HepG2 (cell line): ENCODE data around the gene CDT1. TPM values are rescaled to one million over a fixed set of nuclear protein-coding genes. Genes with fewer than 3 reads are reported as not detected.

ENCODE experiments used
- CBX5 ChIP-seq: sonication (generic); formaldehyde crosslinking; IDR thresholded peaks from 2 replicates; pipeline ENCODE4 v1.4.0; 2020; ENCODE audit warnings: missing genetic modification reagents, borderline replicate concordance
- GPBP1L1 ChIP-seq: sonication (generic); formaldehyde crosslinking; IDR thresholded peaks from 2 replicates; pipeline ENCODE4 v1.5.0; 2020; ENCODE audit warnings: mild to moderate bottlenecking, missing genetic modification reagents
- MIER2 ChIP-seq: IDR thresholded peaks from 2 replicates; pipeline ENCODE4 v1.6.1; 2016; ENCODE audit warnings: missing biosample characterization, missing genetic modification reagents
- NFKB2 ChIP-seq: sonication (generic); formaldehyde crosslinking; IDR thresholded peaks from 2 replicates; pipeline ENCODE4 v1.4.0; 2020; ENCODE audit warnings: missing genetic modification reagents, borderline replicate concordance
- SOX6 ChIP-seq, 2 experiments: fragments of 450-650 bp in 1 of 2; sonication (generic) in 1 of 2; formaldehyde crosslinking in 1 of 2; IDR thresholded peaks; 2 replicates each; pipeline versions ENCODE4 v1.4.0 to v1.6.1; 2017 to 2020; ENCODE audit warnings: antibody characterized with exemption in 1 of 2, mild to moderate bottlenecking in 1 of 2, missing genetic modification reagents in 1 of 2
- TEF ChIP-seq: sonication (generic); formaldehyde crosslinking; IDR thresholded peaks from 2 replicates; pipeline ENCODE4 v1.5.0; 2020; ENCODE audit warnings: missing genetic modification reagents
- TOPORS ChIP-seq: sonication (generic); formaldehyde crosslinking; IDR thresholded peaks from 2 replicates; pipeline ENCODE4 v1.8.0; 2023; ENCODE audit warnings: mild to moderate bottlenecking, missing genetic modification reagents
- ZBTB46 ChIP-seq: sonication (generic); formaldehyde crosslinking; IDR thresholded peaks from 2 replicates; pipeline ENCODE4 v1.4.0; 2020; ENCODE audit warnings: mild to moderate bottlenecking, missing genetic modification reagents, borderline replicate concordance
- ZFP41 ChIP-seq: sonication (generic); formaldehyde crosslinking; IDR thresholded peaks from 2 replicates; pipeline ENCODE4 v1.4.0; 2020; ENCODE audit warnings: mild to moderate bottlenecking, missing genetic modification reagents, borderline replicate concordance
- ZKSCAN8 ChIP-seq: IDR thresholded peaks from 2 replicates; pipeline ENCODE4 v1.6.1; 2016; ENCODE audit warnings: borderline replicate concordance, missing genetic modification reagents, missing compliant biosample characterization
- ZNF30 ChIP-seq: sonication (generic); formaldehyde crosslinking; IDR thresholded peaks from 2 replicates; pipeline ENCODE4 v1.5.0; 2020; ENCODE audit warnings: mild to moderate bottlenecking, missing genetic modification reagents
- ZNF557 ChIP-seq: sonication (generic); formaldehyde crosslinking; IDR thresholded peaks from 2 replicates; pipeline ENCODE4 v1.4.0; 2020; ENCODE audit warnings: missing genetic modification reagents
- ZSCAN20 ChIP-seq: sonication (generic); formaldehyde crosslinking; IDR thresholded peaks from 2 replicates; pipeline ENCODE4 v1.4.0; 2020; ENCODE audit warnings: missing genetic modification reagents, mild to moderate bottlenecking, borderline replicate concordance
- polyA plus RNA-seq, 8 experiments: library from polyadenylated mRNA; depleted of rRNA in 3 of 8; stranded (reverse) in 7 of 8; unstranded in 1 of 8; fragments of >200 nt; fragmentation: Illumina TruSeq in 4 of 8; extraction: Trizol in 4 of 8; gene quantifications; 2 replicates each; pipeline versions ENCODE4 v1.2.1 to v1.2.3, GENCODE V29; 2011 to 2016; ENCODE audit warnings: low read depth in 4 of 8, missing spikeins in 1 of 8, mixed read lengths in 1 of 8; ENCODE audit not compliant: insufficient read depth in 1 of 8
- total RNA-seq, 5 experiments: library from RNA; depleted of rRNA; stranded (reverse); fragments of >200 nt; fragmentation: Illumina TruSeq; extraction: Trizol; gene quantifications; 2 replicates each; pipeline ENCODE4 v1.2.3, GENCODE V29; 2016; ENCODE audit warnings: low read depth in 1 of 5
- TF ChIP-seq, protein P1 (sequence below): sonication (generic); formaldehyde crosslinking; IDR thresholded peaks from 2 replicates; pipeline ENCODE4 v1.9.0; 2021; ENCODE audit warnings: missing genetic modification reagents, borderline replicate concordance
- TF ChIP-seq, protein P2 (sequence below): sonication (generic); formaldehyde crosslinking; IDR thresholded peaks from 2 replicates; pipeline ENCODE4 v1.9.0; 2021; ENCODE audit warnings: missing genetic modification reagents, borderline replicate concordance
- TF ChIP-seq, protein P3 (sequence below): sonication (generic); formaldehyde crosslinking; IDR thresholded peaks from 2 replicates; pipeline ENCODE4 v1.4.0; 2020; ENCODE audit warnings: missing genetic modification reagents
- TF ChIP-seq, protein P4 (sequence below): sonication (generic); formaldehyde crosslinking; IDR thresholded peaks from 2 replicates; pipeline ENCODE4 v1.5.0; 2020; ENCODE audit warnings: missing genetic modification reagents

Gene CDT1
- total and polyA plus RNA-seq, 2 of the 13 experiments (the other 11 are each of a cell fraction or from before 2014, with no cell fraction given): 23.1 to 23.8 TPM

DNA sequence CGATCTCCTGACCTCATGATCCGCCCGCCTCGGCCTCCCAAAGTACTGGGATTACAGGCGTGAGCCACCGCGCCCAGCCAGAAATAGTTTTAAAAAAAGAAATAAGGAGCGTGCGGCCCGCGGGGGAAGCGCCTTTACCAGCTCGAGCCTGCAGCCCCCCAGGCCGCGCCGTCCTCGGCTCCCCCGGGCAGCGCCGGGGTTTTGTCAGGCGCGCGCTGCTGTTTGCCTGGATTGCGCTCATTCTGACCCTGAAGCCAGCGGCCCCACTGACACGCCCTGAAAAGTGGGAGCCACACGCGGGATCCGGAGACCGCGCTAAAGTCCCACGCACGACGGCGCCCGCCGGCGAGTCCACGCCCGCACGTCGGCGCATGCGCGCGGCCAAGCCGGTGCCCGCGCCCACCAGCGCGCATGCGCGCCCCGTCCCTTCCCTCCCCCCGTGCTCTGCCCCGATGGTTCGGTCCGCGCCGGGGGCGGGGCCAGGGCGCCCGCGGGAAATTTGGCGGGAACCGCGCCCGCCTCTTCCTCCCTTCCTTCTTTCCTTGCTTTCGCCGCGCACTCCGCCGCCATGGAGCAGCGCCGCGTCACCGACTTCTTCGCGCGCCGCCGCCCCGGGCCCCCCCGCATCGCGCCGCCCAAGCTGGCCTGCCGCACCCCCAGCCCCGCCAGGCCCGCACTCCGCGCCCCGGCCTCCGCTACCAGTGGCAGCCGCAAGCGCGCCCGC is at the start of gene CDT1 (continued):
- TF ChIP-seq, protein P1, sequence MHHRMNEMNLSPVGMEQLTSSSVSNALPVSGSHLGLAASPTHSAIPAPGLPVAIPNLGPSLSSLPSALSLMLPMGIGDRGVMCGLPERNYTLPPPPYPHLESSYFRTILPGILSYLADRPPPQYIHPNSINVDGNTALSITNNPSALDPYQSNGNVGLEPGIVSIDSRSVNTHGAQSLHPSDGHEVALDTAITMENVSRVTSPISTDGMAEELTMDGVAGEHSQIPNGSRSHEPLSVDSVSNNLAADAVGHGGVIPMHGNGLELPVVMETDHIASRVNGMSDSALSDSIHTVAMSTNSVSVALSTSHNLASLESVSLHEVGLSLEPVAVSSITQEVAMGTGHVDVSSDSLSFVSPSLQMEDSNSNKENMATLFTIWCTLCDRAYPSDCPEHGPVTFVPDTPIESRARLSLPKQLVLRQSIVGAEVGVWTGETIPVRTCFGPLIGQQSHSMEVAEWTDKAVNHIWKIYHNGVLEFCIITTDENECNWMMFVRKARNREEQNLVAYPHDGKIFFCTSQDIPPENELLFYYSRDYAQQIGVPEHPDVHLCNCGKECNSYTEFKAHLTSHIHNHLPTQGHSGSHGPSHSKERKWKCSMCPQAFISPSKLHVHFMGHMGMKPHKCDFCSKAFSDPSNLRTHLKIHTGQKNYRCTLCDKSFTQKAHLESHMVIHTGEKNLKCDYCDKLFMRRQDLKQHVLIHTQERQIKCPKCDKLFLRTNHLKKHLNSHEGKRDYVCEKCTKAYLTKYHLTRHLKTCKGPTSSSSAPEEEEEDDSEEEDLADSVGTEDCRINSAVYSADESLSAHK: 0 out of 2 replicates have a peak, but pooled peaks have one; percentile 34
- TF ChIP-seq MIER2 (no peak), NFKB2 (CRISPR knock-in tag) (peak; percentile 84; the same call in 1 of the 2 replicates), GPBP1L1 (CRISPR knock-in tag) (no peak), CBX5 (CRISPR knock-in tag) (no peak), TEF (CRISPR knock-in tag) (peak; percentile 88), SOX6 (IDR thresholded peaks at IDR 0.05) (no peak), SOX6 (CRISPR knock-in tag; IDR thresholded peaks at IDR 0.05) (no peak; the same call in 1 of the 2 replicates), ZSCAN20 (0 out of 2 replicates have a peak, but pooled peaks have one; percentile 24), ZKSCAN8 (CRISPR knock-in tag) (no peak), ZFP41 (CRISPR knock-in tag) (no peak; the same call in 1 of the 2 replicates), TOPORS (peak; percentile 80; the same call in 1 of the 2 replicates), ZBTB46 (0 out of 2 replicates have a peak, but pooled peaks have one; percentile 45), ZNF30 (CRISPR knock-in tag) (no peak), ZNF557 (CRISPR knock-in tag) (no peak)
- TF ChIP-seq, protein P2, sequence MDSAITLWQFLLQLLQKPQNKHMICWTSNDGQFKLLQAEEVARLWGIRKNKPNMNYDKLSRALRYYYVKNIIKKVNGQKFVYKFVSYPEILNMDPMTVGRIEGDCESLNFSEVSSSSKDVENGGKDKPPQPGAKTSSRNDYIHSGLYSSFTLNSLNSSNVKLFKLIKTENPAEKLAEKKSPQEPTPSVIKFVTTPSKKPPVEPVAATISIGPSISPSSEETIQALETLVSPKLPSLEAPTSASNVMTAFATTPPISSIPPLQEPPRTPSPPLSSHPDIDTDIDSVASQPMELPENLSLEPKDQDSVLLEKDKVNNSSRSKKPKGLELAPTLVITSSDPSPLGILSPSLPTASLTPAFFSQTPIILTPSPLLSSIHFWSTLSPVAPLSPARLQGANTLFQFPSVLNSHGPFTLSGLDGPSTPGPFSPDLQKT (CRISPR knock-in tag): no peak
- TF ChIP-seq, protein P3, sequence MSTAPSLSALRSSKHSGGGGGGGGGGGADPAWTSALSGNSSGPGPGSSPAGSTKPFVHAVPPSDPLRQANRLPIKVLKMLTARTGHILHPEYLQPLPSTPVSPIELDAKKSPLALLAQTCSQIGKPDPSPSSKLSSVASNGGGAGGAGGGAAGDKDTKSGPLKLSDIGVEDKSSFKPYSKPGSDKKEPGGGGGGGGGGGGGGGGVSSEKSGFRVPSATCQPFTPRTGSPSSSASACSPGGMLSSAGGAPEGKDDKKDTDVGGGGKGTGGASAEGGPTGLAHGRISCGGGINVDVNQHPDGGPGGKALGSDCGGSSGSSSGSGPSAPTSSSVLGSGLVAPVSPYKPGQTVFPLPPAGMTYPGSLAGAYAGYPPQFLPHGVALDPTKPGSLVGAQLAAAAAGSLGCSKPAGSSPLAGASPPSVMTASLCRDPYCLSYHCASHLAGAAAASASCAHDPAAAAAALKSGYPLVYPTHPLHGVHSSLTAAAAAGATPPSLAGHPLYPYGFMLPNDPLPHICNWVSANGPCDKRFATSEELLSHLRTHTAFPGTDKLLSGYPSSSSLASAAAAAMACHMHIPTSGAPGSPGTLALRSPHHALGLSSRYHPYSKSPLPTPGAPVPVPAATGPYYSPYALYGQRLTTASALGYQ (CRISPR knock-in tag): no peak
- TF ChIP-seq, protein P4, sequence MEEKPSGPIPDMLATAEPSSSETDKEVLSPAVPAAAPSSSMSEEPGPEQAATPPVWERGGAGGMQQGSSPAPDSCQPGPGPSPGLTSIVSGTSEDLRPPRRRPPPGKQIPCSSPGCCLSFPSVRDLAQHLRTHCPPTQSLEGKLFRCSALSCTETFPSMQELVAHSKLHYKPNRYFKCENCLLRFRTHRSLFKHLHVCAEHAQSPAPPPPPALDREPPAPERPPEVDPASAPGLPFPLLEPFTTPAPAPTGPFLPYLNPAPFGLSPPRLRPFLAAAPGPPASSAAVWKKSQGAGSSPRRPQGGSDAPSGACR (CRISPR knock-in tag): no peak
